IPS DF 6.9 (cell line): ENCODE measurements around the gene NHLRC4.

Experiments used
- DNase-seq: peaks from one replicate; pipeline ENCODE4 v3.0.0-alpha.2; 2013; ENCODE audit warnings: low read depth, low spot score
- H3K27ac ChIP-seq: one replicate; pipeline ENCODE4 v1.5.1; 2013; ENCODE audit warnings: low read length, control low read depth
- H3K27me3 ChIP-seq: 2 replicates; pipeline ENCODE4 v1.6.1; 2013; ENCODE audit warnings: mild to moderate bottlenecking, low read length; ENCODE audit not compliant: control insufficient read depth, insufficient read depth
- H3K36me3 ChIP-seq: 2 replicates; pipeline ENCODE4 v1.6.1; 2013; ENCODE audit warnings: low read length; ENCODE audit not compliant: control insufficient read depth, insufficient read depth
- H3K4me1 ChIP-seq: 2 replicates; pipeline ENCODE4 v1.6.1; 2013; ENCODE audit warnings: low read length; ENCODE audit not compliant: control insufficient read depth, insufficient read depth
- H3K4me3 ChIP-seq: 2 replicates; pipeline ENCODE4 v1.5.1; 2013; ENCODE audit warnings: mild to moderate bottlenecking, low read length
- H3K9me3 ChIP-seq: 2 replicates; pipeline ENCODE4 v1.6.1; 2013; ENCODE audit warnings: low read length, inconsistent platforms; ENCODE audit not compliant: control insufficient read depth, insufficient read depth
- WGBS: extraction: QIAGEN DNeasy Blood & Tissue Kit; methylation state at CpG from one replicate; pipeline ENCODE4 v1.1.7; 2013; ENCODE audit warnings: mixed read lengths, missing lambda C conversion rate; ENCODE audit not compliant: insufficient read length, insufficient coverage; 5-methylcytosine and 5-hydroxymethylcytosine counted together

Gene NHLRC4

GRCh38 chr16:586047-586644 is 19.3 kb downstream of the NHLRC4 start:
- Histone ChIP-seq H3K9me3 (no peaks in the 10 kb centered on the region), H3K4me1 (peaks cover 13% of the 10 kb centered on the region), H3K27me3 (no peaks in the 10 kb centered on the region), H3K4me3 (no peak overlapping the region), H3K36me3 (peaks cover 5% of the 10 kb centered on the region; the same call in 1 of the 2 replicates), H3K27ac (no peak overlapping the region)
- no peak for DNase-seq
- no CpG with 5 or more reads among the region's 16 CpGs for WGBS

- Histone ChIP-seq H3K4me1 (peaks cover 13% of the 10 kb centered on the region), H3K9me3 (no peaks in the 10 kb centered on the region), H3K4me3 (no peak overlapping the region), H3K36me3 (peaks cover 5% of the 10 kb centered on the region; the same call in 1 of the 2 replicates), H3K27ac (no peak overlapping the region), H3K27me3 (no peaks in the 10 kb centered on the region)
- no CpG with 5 or more reads among the region's 14 CpGs for WGBS
- no peak for DNase-seq
Observed at GRCh38 chr16:586645-587590, 20.1 kb downstream of the NHLRC4 start.

GRCh38 chr16:588639-588888 is 21.8 kb downstream of the NHLRC4 start:
- Histone ChIP-seq H3K9me3 (no peaks in the 10 kb centered on the region), H3K4me3 (peak overlapping the region; percentile 75), H3K27me3 (no peaks in the 10 kb centered on the region), H3K27ac (no peak overlapping the region), H3K36me3 (no peaks in the 10 kb centered on the region), H3K4me1 (peaks cover 7% of the 10 kb centered on the region)
- WGBS = no CpG with 5 or more reads among the region's 21 CpGs
- DNase-seq = no peak

GRCh38 chr16:588889-589657 is 22.3 kb downstream of the NHLRC4 start:
- H3K27me3 ChIP-seq = no peaks in the 10 kb centered on the region
- no peak for DNase-seq
- H3K4me3 ChIP-seq = peak overlapping the region; percentile 75
- no CpG with 5 or more reads among the region's 107 CpGs for WGBS
- no peaks in the 10 kb centered on the region for H3K36me3 ChIP-seq
- H3K27ac ChIP-seq = no peak overlapping the region
- peaks cover 6% of the 10 kb centered on the region for H3K4me1 ChIP-seq
- H3K9me3 ChIP-seq = no peaks in the 10 kb centered on the region

GRCh38 chr16:589658-590187 is 22.9 kb downstream of the NHLRC4 start, which contains the start of gene RAB40C:
Gene RAB40C (plus strand): TSS chr16:590066. CDS start chr16:590292, 226 bp downstream.
- no CpG with 5 or more reads among the region's 67 CpGs for WGBS
- Histone ChIP-seq H3K27me3 (no peaks in the 10 kb centered on the region), H3K36me3 (no peaks in the 10 kb centered on the region), H3K4me1 (peaks cover 6% of the 10 kb centered on the region), H3K9me3 (no peaks in the 10 kb centered on the region), H3K4me3 (peak within 1 kb of the TSS; percentile 75), H3K27ac (no peak within 1 kb of the TSS)
- DNase-seq = peak; percentile 91

GRCh38 chr16:590188-590814 is 23.5 kb downstream of the NHLRC4 start:
- H3K9me3 ChIP-seq = no peaks in the 10 kb centered on the region
- WGBS = no CpG with 5 or more reads among the region's 71 CpGs
- peaks cover 4% of the 10 kb centered on the region for H3K4me1 ChIP-seq
- no peak overlapping the region for H3K27ac ChIP-seq
- H3K36me3 ChIP-seq = no peaks in the 10 kb centered on the region
- no peaks in the 10 kb centered on the region for H3K27me3 ChIP-seq
- no peak for DNase-seq
- peak overlapping the region; percentile 75 for H3K4me3 ChIP-seq

- Histone ChIP-seq H3K27ac (no peak overlapping the region), H3K4me3 (peak overlapping the region; percentile 75; the same call in 1 of the 2 replicates), H3K36me3 (no peaks in the 10 kb centered on the region), H3K4me1 (peaks cover 3% of the 10 kb centered on the region; the same call in 1 of the 2 replicates), H3K9me3 (no peaks in the 10 kb centered on the region), H3K27me3 (no peaks in the 10 kb centered on the region)
- DNase-seq = no peak
- no CpG with 5 or more reads among the region's 10 CpGs for WGBS
Observed at GRCh38 chr16:590815-591200, 24.0 kb downstream of the NHLRC4 start.

- DNase-seq = no peak
- Histone ChIP-seq H3K4me3 (no peak overlapping the region), H3K4me1 (peaks cover 3% of the 10 kb centered on the region; the same call in 1 of the 2 replicates), H3K27ac (no peak overlapping the region), H3K27me3 (no peaks in the 10 kb centered on the region), H3K36me3 (no peaks in the 10 kb centered on the region), H3K9me3 (no peaks in the 10 kb centered on the region)
- no CpG with 5 or more reads among the region's 8 CpGs for WGBS
Observed at GRCh38 chr16:591231-591630, 24.4 kb downstream of the NHLRC4 start.

- DNase-seq = no peak
- Histone ChIP-seq H3K9me3 (no peaks in the 10 kb centered on the region), H3K27me3 (no peaks in the 10 kb centered on the region), H3K27ac (no peak overlapping the region), H3K4me1 (peaks cover 3% of the 10 kb centered on the region; the same call in 1 of the 2 replicates), H3K36me3 (no peaks in the 10 kb centered on the region), H3K4me3 (no peak overlapping the region)
- WGBS = no CpG with 5 or more reads among the region's 15 CpGs
Observed at GRCh38 chr16:591892-592517, 25.2 kb downstream of the NHLRC4 start.
